ENCODE measurements around the gene USF2.

DNA sequence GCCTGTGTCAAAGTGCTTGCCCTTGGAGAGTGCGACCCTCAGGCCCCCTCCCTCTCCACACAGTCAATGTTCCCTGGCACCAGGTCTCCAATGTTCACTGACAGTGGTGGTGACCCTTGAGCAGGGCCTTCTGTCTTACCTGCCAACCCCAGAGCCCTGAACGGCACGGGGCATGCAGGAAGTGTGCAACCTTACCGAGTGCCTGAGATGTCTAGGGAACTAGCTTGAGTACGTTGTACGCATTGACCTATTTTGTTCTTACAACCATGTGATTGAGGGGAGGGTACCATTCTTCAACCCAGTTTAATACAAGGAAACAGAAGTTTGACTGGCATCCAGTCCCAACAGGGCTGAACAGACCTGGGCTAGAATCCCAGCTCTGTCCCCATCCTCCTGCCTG is 36.4 kb downstream of the USF2 start:
- TF ChIP-seq, protein P1, sequence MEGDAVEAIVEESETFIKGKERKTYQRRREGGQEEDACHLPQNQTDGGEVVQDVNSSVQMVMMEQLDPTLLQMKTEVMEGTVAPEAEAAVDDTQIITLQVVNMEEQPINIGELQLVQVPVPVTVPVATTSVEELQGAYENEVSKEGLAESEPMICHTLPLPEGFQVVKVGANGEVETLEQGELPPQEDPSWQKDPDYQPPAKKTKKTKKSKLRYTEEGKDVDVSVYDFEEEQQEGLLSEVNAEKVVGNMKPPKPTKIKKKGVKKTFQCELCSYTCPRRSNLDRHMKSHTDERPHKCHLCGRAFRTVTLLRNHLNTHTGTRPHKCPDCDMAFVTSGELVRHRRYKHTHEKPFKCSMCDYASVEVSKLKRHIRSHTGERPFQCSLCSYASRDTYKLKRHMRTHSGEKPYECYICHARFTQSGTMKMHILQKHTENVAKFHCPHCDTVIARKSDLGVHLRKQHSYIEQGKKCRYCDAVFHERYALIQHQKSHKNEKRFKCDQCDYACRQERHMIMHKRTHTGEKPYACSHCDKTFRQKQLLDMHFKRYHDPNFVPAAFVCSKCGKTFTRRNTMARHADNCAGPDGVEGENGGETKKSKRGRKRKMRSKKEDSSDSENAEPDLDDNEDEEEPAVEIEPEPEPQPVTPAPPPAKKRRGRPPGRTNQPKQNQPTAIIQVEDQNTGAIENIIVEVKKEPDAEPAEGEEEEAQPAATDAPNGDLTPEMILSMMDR (IDR thresholded peaks at IDR 0.05; ENCODE audit: poor library complexity), result no peak
- TF ChIP-seq EZH2phosphoT487 (IDR thresholded peaks at IDR 0.05; ENCODE audit: low read depth, severe bottlenecking, unreplicated experiment) (no peak), EZH2 (IDR thresholded peaks at IDR 0.05; ENCODE audit: borderline replicate concordance) (no peak)

Data from hepatocyte (in vitro differentiated cells).